Stimulated activated CD4-positive, alpha-beta T cell treated with anti-CD3 and anti-CD28 coated beads, Interleukin-2, amount 100 ng/mL, for 4 hours (primary cell): ENCODE data around the gene OR1E1.
"Not testable (repeated sequence)": the region's sequence is repeated elsewhere in the genome, so short reads cannot be mapped to it uniquely, and the experiment has no call there.

ENCODE experiments used
- DNase-seq: peaks from one replicate; pipeline ENCODE4 v3.0.0-alpha.2; 2020; ENCODE audit warnings: low read depth

OR1E1 gene

GRCh38 chr17:3398310-3398709 is at the start of gene OR1E1:
TSS of gene OR1E1 (minus strand) at chr17:3398410. CDS start at chr17:3398410, 0 bp downstream.
- no peak for DNase-seq

- DNase-seq = no peak
Measured at GRCh38 chr17:3447625-3448024, 49.4 kb upstream of the OR1E1 start.

GRCh38 chr17:3440451-3440850 is 42.2 kb upstream of the OR1E1 start:
- DNase-seq = no peak

DNA sequence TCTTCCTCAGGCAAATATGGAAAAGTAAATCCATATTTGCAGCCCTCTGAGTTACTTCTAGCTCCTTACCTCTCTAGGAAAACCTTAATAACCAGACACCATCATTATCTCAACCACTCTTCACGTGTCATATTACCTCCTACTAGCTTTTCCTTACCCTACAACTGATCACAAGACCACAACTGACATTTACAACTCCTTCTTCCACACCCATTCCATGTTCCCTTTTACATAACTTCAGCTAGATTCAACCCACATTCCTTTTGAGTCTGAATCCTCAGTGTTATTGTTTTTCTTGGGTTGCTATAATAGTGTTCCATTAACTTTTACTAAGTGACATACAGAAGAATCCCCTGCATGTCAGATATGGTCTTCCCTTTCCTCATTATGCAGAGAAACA is 40.2 kb upstream of the OR1E1 start:
- no peak for DNase-seq

- DNase-seq = no peak
Measured at GRCh38 chr17:3433741-3434140, 35.5 kb upstream of the OR1E1 start, which contains the start of gene OR1E2. TSS of gene OR1E2 (minus strand) at chr17:3433841. CDS start at chr17:3433841, 0 bp downstream.

DNA sequence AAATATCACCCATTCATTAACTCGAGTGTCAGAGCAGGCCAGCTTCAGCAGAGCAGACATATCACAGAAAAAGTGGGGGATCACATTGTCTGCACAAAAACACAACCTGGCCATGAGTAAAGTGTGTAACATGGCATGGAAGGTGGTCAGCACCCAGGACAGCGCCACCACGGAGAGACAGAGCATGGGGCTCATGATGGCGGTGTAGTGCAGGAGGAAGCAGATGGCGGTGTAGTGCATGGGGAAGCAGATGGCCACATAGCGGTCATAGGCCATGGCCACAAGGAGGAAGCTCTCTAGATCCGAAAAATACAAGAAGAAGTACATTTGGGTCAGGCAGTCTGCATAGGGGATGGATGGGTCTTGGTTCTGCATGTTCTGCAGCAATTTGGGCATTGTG is 35.0 kb upstream of the OR1E1 start:
- not testable (repeated sequence) for DNase-seq

DNA sequence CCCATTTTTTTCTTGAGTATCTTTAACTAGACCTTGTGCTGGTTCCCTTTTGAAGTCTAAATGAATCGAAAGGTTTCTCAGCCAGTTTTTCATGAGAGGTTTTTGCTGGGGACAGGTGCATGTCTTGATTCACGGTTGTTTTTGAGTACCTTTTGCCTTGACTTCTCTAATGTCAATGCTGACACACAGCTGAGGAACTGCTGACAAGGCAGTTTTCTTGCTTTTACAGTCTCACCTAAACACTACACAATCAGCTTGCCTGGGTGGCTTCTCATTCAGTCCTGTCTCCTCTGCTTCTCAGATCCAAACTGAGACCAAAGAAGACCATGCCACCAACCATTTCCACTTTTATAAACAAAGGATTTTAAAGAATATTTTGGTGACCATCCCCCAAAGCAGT is 20.0 kb upstream of the OR1E1 start:
- DNase-seq = no peak

GRCh38 chr17:3415610-3416009 is 17.4 kb upstream of the OR1E1 start:
- DNase-seq = no peak

- not testable (repeated sequence) for DNase-seq
Measured at GRCh38 chr17:3412216-3412615, 14.0 kb upstream of the OR1E1 start.

- no peak for DNase-seq
Measured at GRCh38 chr17:3411070-3411469, 12.9 kb upstream of the OR1E1 start, which contains the start of gene OR3A3. TSS of gene OR3A3 (plus strand) at chr17:3411370.

DNA sequence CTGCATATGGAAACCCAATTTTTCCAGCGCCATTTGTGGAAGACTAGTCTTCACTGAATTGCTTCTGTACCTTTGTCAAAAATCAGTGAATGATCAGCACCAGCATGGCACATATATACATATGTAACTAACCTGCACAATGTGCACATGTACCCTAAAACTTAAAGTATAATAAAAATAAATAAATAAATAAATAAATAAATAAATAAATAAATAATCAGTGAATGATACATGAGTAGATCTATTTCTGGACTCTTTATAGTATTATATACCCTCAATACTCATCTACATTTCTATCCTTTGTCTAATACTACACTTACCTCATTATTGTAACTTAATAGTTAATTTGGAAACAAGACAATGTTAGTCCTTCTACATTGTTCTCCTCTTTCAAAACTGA is 5.6 kb upstream of the OR1E1 start:
- DNase-seq = not testable (repeated sequence)

DNA sequence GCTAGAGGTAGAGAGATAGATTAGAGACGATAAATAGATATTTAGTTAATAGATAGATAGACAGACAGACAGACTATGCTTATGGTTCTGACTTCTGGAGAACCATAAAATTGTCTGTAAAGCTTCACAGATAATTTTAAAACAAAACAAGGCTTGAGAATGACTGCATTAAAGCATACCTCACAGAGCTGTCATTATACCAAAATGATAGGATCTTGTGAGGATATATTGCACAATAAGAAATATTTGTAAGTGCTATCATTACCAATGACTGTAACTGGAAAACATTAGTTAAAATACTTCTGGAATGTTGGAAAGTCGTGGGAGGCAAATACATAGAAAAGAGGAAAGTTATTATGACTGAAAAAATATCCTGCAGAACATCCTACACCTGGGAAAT is 3.6 kb upstream of the OR1E1 start:
- no peak for DNase-seq

DNA sequence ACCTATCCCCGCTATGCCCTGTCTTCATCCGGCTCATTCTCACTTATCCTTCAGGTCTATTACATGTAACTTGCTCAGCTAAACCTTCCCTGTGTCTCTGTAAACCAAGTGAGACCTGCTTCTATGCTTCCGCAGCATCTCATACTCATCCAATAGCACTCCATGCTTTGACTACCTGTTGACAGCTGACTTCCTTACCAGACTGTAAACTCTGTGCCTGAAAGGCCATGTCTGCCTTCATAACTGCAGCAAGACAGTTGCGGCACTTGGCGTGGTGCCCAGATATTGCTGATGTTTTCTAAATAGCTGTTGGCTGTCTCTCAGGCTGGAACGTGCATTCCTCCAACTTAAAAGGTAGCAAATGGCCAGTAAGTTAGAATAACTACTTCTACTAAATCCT is 1.8 kb upstream of the OR1E1 start:
- DNase-seq = no peak

DNA sequence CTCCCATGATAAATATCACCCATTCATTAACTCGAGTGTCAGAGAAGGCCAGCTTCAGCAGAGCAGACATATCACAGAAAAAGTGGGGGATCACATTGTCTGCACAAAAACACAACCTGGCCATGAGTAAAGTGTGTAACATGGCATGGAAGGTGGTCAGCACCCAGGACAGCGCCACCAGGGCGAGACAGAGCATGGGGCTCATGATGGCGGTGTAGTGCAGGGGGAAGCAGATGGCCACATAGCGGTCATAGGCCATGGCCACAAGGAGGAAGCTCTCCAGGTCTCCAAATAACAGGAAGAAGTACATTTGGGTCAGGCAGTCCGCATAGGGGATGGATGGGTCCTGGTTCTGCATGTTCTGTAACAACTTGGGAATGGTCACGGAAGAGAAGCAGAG is 409 bp downstream of the OR1E1 start:
- not testable (repeated sequence) for DNase-seq

GRCh38 chr17:3389791-3390190 is 8.4 kb downstream of the OR1E1 start:
- no peak for DNase-seq

- DNase-seq = no peak
Measured at GRCh38 chr17:3385869-3386816, 12.1 kb downstream of the OR1E1 start, which contains the start of gene OR3A2. TSS of gene OR3A2 (minus strand) at chr17:3386308.

- DNase-seq = no peak
Measured at GRCh38 chr17:3381957-3382356, 16.3 kb downstream of the OR1E1 start.

DNA sequence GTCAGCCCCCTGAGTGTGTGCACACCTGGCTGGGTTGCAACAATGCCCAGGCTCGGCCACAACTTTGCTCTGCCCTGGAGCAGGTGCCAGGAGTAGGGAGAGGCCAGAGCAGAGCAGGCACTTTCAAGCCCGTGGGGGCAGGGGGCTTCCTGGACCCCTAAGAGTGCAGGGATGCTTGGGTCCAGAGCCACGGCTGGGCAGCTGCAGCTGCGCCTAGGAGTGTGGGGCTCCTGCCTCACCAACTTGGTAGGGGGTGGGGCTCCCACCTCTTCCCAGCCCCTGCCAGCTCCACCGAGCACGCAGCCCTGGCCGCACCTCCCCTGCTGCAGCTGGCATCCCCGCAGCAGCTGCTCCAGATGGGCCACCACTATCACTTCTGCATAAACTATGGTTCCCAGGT is 19.9 kb downstream of the OR1E1 start:
- DNase-seq = no peak

DNA sequence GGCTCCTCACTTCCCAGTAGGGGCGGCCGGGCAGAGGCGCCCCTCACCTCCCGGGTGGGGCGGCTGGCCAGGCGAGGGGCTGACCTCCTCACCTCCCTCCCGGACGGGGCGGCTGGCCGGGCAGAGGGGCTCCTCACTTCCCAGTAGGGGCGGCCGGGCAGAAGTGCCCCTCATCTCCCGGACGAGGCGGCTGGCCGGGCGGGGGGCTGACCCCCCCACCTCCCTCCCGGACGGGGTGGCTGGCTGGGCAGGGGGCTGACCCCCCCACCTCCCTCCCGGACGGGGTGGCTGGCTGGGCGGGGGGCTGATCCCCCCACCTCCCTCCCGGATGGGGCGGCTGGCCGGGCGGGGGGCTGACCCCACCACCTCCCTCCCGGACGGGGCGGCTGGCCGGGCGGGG is 27.0 kb downstream of the OR1E1 start:
- DNase-seq = not testable (repeated sequence)
